CD4-positive, alpha-beta T cell (primary cell): ENCODE results near the gene ARMC8. TPM values are rescaled to one million over a fixed set of nuclear protein-coding genes. Genes with fewer than 3 reads are reported as not detected.

ENCODE experiments used
- ATAC-seq: fragments of 200-7000 bp; cut with Tn5 transposase; one replicate; pipeline ENCODE4 v1.10.0; 2022; ENCODE audit warnings: mild to moderate bottlenecking; ENCODE audit not compliant: poor library complexity
- CTCF ChIA-PET: fragments of 350-600 bp; sonication (Branson Sonifier 250); formaldehyde crosslinking; loops from one replicate; lab custom pipeline; 2021; ENCODE audit warnings: antibody characterized with exemption, inconsistent platforms; lab: Charles Lee
- POLR2A ChIA-PET: fragments of 350-600 bp; sonication (Branson Sonifier 250); formaldehyde crosslinking; loops from one replicate; lab custom pipeline; 2021; ENCODE audit warnings: antibody characterized with exemption, inconsistent platforms; lab: Charles Lee
- DNase-seq, 14 experiments: peaks; one replicate each; pipeline ENCODE4 v3.0.0-alpha.2; 2013 to 2020; ENCODE audit warnings: mixed read lengths in 2 of 14
- H3K27ac ChIP-seq, 2 donors: one replicate each; pipeline versions ENCODE4 v1.5.1 to v1.7.0; 2013; ENCODE audit warnings: low read length in 2 of 2, low read depth in 1 of 2, mild to moderate bottlenecking in 1 of 2
- H3K27me3 ChIP-seq, 2 experiments: 1 replicate in 1 of 2; 2 replicates in 1 of 2; pipeline versions ENCODE4 v1.6.1 to v1.7.0; 2013; ENCODE audit warnings: low read length in 2 of 2, control low read depth in 1 of 2, mild to moderate bottlenecking in 1 of 2, moderate library complexity in 1 of 2; ENCODE audit not compliant: insufficient read depth in 2 of 2, control insufficient read depth in 1 of 2
- H3K36me3 ChIP-seq: one replicate; pipeline ENCODE4 v1.6.1; 2013; ENCODE audit warnings: low read length, control low read depth; ENCODE audit not compliant: insufficient read depth
- H3K4me1 ChIP-seq: one replicate; pipeline ENCODE4 v1.6.1; 2013; ENCODE audit warnings: low read length, control low read depth; ENCODE audit not compliant: insufficient read depth
- H3K4me3 ChIP-seq: one replicate; pipeline ENCODE4 v1.5.1; 2013; ENCODE audit warnings: mild to moderate bottlenecking, low read length, moderate library complexity
- H3K9me3 ChIP-seq, 2 experiments: 1 replicate in 1 of 2; 2 replicates in 1 of 2; pipeline versions ENCODE4 v1.6.1 to v1.7.0; 2013; ENCODE audit warnings: low read length in 2 of 2, mild to moderate bottlenecking in 2 of 2, control low read depth in 1 of 2, moderate library complexity in 1 of 2; ENCODE audit not compliant: control insufficient read depth in 1 of 2, insufficient read depth in 1 of 2
- H3K27ac Mint-ChIP-seq: one replicate; pipeline ENCODE4 v1.8.0; 2020; ENCODE audit warnings: mixed read lengths
- H3K27me3 Mint-ChIP-seq: one replicate; pipeline ENCODE4 v1.8.0; 2021; ENCODE audit warnings: mixed read lengths
- H3K36me3 Mint-ChIP-seq: one replicate; pipeline ENCODE4 v1.8.0; 2021; ENCODE audit warnings: low read depth, mixed read lengths
- H3K4me1 Mint-ChIP-seq: one replicate; pipeline ENCODE4 v1.8.0; 2021; ENCODE audit warnings: low read depth, mixed read lengths
- H3K4me3 Mint-ChIP-seq: one replicate; pipeline ENCODE4 v1.8.0; 2020; ENCODE audit warnings: mild to moderate bottlenecking, mixed read lengths
- H3K9me3 Mint-ChIP-seq: one replicate; pipeline ENCODE4 v1.8.0; 2020; ENCODE audit warnings: mixed read lengths
- CTCF ChIP-seq: fragments of 200-600 bp; IDR thresholded peaks from one replicate; pipeline ENCODE4 v1.8.0; 2022; ENCODE audit warnings: antibody characterized with exemption, mild to moderate bottlenecking
- intact Hi-C, 2 experiments: fragments of 100-400 bp; cut with DNase I in 1 of 2; cut with micrococcal nuclease in 1 of 2; formaldehyde crosslinking; loops; one replicate each; pipeline versions ENCODE4 v1.15.1 to v1.9.0; 2023 to 2025; cut with DNase I, micrococcal nuclease
- total RNA-seq, 174 experiments: library from RNA in 2 of 174; stranded (reverse) in 2 of 174; gene quantifications; one replicate each; pipeline ENCODE4 v1.2.3 and lab custom pipeline; 2021 to 2026

ARMC8 gene
- total RNA-seq, 2 experiments from 2014 or later, result 62.8 to 62.9 TPM

- H3K27me3 Mint-ChIP-seq, result no peaks in the 10 kb centered on the region
- CTCF ChIA-PET, result no interaction called here
- DNase-seq, result no peak
- intact Hi-C loops, result no loop called here
- no peak overlapping the region for H3K4me3 Mint-ChIP-seq
- ATAC-seq, result no peak
- no peaks in the 10 kb centered on the region for H3K4me1 ChIP-seq
- TF ChIP-seq CTCF, result no peak
- POLR2A ChIA-PET, result no interaction called here
- peaks cover 48% of the 10 kb centered on the region for H3K36me3 Mint-ChIP-seq
- no peaks in the 10 kb centered on the region for H3K9me3 Mint-ChIP-seq
- no peak overlapping the region for H3K4me3 ChIP-seq
- H3K27ac Mint-ChIP-seq, result no peak overlapping the region
- no peaks in the 10 kb centered on the region for H3K27me3 ChIP-seq
- peaks cover 4% of the 10 kb centered on the region for H3K4me1 Mint-ChIP-seq
- no peak overlapping the region for H3K27ac ChIP-seq
- H3K36me3 ChIP-seq, result peaks cover 27% of the 10 kb centered on the region
- no peaks in the 10 kb centered on the region for H3K9me3 ChIP-seq
Measured at GRCh38 chr3:138281561-138281960, 94.5 kb downstream of the ARMC8 start.

- peaks cover 40% of the 10 kb centered on the region for H3K36me3 Mint-ChIP-seq
- peaks cover 38% of the 10 kb centered on the region for H3K36me3 ChIP-seq
- no peaks in the 10 kb centered on the region for H3K9me3 Mint-ChIP-seq
- ChIA-PET POLR2A (no interaction called here), CTCF (no interaction called here)
- intact Hi-C loops, result no loop called here
- H3K27ac Mint-ChIP-seq, result no peak overlapping the region
- H3K4me3 Mint-ChIP-seq, result no peak overlapping the region
- no peak overlapping the region for H3K4me3 ChIP-seq
- H3K9me3 ChIP-seq, result no peaks in the 10 kb centered on the region
- H3K4me1 Mint-ChIP-seq, result peaks cover 4% of the 10 kb centered on the region
- no peak overlapping the region for H3K27ac ChIP-seq
- H3K27me3 Mint-ChIP-seq, result no peaks in the 10 kb centered on the region
- no peak for TF ChIP-seq CTCF
- DNase-seq (no peak), ATAC-seq (no peak)
- no peaks in the 10 kb centered on the region for H3K4me1 ChIP-seq
- no peaks in the 10 kb centered on the region for H3K27me3 ChIP-seq
Measured at GRCh38 chr3:138282836-138283235, 95.7 kb downstream of the ARMC8 start.

GRCh38 chr3:138284079-138284478 is 97.0 kb downstream of the ARMC8 start:
- H3K4me1 ChIP-seq, result no peaks in the 10 kb centered on the region
- peaks cover 4% of the 10 kb centered on the region for H3K4me1 Mint-ChIP-seq
- H3K27ac Mint-ChIP-seq, result no peak overlapping the region
- no peaks in the 10 kb centered on the region for H3K27me3 Mint-ChIP-seq
- intact Hi-C loops, result no loop called here
- peaks cover 45% of the 10 kb centered on the region for H3K36me3 ChIP-seq
- ATAC-seq (no peak), DNase-seq (no peak)
- H3K36me3 Mint-ChIP-seq, result peaks cover 36% of the 10 kb centered on the region
- no peak overlapping the region for H3K4me3 ChIP-seq
- H3K27ac ChIP-seq, result no peak overlapping the region
- no peak for TF ChIP-seq CTCF
- no peaks in the 10 kb centered on the region for H3K9me3 Mint-ChIP-seq
- H3K9me3 ChIP-seq, result no peaks in the 10 kb centered on the region
- POLR2A ChIA-PET, result no interaction called here
- H3K4me3 Mint-ChIP-seq, result no peak overlapping the region
- CTCF ChIA-PET, result interaction anchor here (0.6 kb wide), 1 partner anchor 83 kb away, joined by 3 read pairs; no protein-coding TSS in a partner anchor
- no peaks in the 10 kb centered on the region for H3K27me3 ChIP-seq
